Smooth muscle cell (in vitro differentiated cells): ENCODE data around the gene L1CAM. TPM values are rescaled to one million over a fixed set of nuclear protein-coding genes. Genes with fewer than 3 reads are reported as not detected.
A peak's percentile ranks its signal among the peaks of the same experiment; 100 is the strongest.

Experiments
- DNase-seq: peaks from one replicate; lab custom pipeline; 2025; ENCODE audit not compliant: unreplicated experiment; lab: John Stamatoyannopoulos, UW
- H2AFZ ChIP-seq: fragments of 200-600 bp; sonication (generic); 2 replicates; pipeline ENCODE4 v1.6.0; 2016; ENCODE audit warnings: antibody characterized with exemption, low read depth, mild to moderate bottlenecking
- H3F3A ChIP-seq: fragments of 200-600 bp; sonication (generic); 2 replicates; pipeline ENCODE4 v1.6.0; 2017; ENCODE audit warnings: antibody characterized with exemption, low read depth
- H3K27ac ChIP-seq: fragments of 200-600 bp; sonication (generic); 2 replicates; pipeline ENCODE4 v1.5.1; 2016; ENCODE audit warnings: low read depth, mild to moderate bottlenecking
- H3K27me3 ChIP-seq: fragments of 200-600 bp; sonication (generic); 2 replicates; pipeline ENCODE4 v1.6.1; 2016; ENCODE audit warnings: low read depth, mild to moderate bottlenecking
- H3K36me3 ChIP-seq: fragments of 200-600 bp; sonication (generic); 2 replicates; pipeline ENCODE4 v1.5.1; 2016; ENCODE audit warnings: low read depth
- H3K4me1 ChIP-seq: fragments of 200-600 bp; sonication (generic); 2 replicates; pipeline ENCODE4 v1.5.1; 2016; ENCODE audit warnings: low read depth
- H3K4me2 ChIP-seq: fragments of 200-600 bp; sonication (generic); 2 replicates; pipeline ENCODE4 v1.6.0; 2016; ENCODE audit warnings: mild to moderate bottlenecking
- H3K4me3 ChIP-seq: fragments of 200-600 bp; sonication (generic); 2 replicates; pipeline ENCODE4 v1.5.1; 2016; ENCODE audit warnings: mild to moderate bottlenecking
- H3K79me2 ChIP-seq: fragments of 200-600 bp; sonication (generic); 2 replicates; pipeline ENCODE4 v1.6.0; 2016; ENCODE audit warnings: low read depth, mild to moderate bottlenecking
- H3K9ac ChIP-seq: fragments of 200-600 bp; sonication (generic); 2 replicates; pipeline ENCODE4 v1.6.0; 2016; ENCODE audit warnings: low read depth
- H3K9me3 ChIP-seq: fragments of 200-600 bp; sonication (generic); replicated peaks from 2 replicates; pipeline ENCODE4 v1.5.1; 2016; ENCODE audit warnings: low read depth
- H4K20me1 ChIP-seq: fragments of 200-600 bp; sonication (generic); 2 replicates; pipeline ENCODE4 v1.6.0; 2016; ENCODE audit warnings: low read depth
- CTCF ChIP-seq: fragments of 200-600 bp; sonication (generic); IDR thresholded peaks from 2 replicates; pipeline ENCODE4 v1.5.1; 2017; ENCODE audit warnings: borderline replicate concordance, mild to moderate bottlenecking, antibody characterized with exemption; ENCODE audit not compliant: insufficient read depth, poor library complexity, severe bottlenecking
- WGBS: methylation state at CpG from one replicate; pipeline ENCODE4 v1.1.7; 2016; ENCODE audit warnings: low lambda C conversion rate; 5-methylcytosine and 5-hydroxymethylcytosine counted together
- polyA plus RNA-seq: library from polyadenylated mRNA; unstranded; fragments of >200 nt; fragmentation: Nextera tagmentation; extraction: Ambion mirVana; gene quantifications from 2 replicates; pipeline ENCODE4 v1.2.1, GENCODE V29; 2016
- total RNA-seq: library from RNA; depleted of rRNA; stranded (reverse); fragments of >200 nt; gene quantifications from 2 replicates; pipeline ENCODE4 v1.2.3, GENCODE V29; 2014

L1CAM gene
- total and polyA plus RNA-seq, 2 experiments from 2014 or later = 27.2 to 68.7 TPM

DNA sequence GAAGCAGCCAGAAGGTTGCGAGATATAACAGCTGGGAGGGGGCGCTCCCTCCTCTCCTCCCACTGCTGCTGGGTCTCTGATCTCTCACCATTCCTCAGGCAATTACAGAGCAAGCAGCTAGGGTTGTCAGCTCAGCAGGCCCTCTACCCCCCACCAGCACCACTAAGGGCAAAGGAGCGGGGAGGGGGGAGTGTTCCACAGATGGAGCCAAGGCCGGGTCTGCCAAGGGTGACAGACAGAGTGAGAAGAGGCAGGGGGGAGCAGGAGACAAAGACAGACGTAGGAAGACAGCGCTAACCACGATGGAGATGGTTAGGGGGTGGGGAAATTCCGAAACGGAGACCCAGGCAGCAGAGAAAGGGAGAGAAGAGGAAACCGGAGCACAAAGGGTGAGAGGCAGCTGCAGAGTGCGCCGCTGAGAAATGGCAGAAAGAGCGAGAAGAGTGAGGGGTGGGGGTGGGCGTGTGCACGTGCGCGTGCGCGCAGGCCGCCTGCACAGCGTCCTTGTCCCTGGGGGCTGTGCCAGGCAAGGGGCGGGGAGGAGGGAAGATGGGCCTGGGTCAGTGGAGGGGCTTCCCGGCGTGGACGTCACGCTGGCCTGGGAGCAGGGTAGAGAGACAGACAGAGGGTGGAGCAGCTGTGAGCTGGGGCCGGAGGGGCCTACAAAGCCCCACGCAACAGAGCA lies 6.9 kb downstream of the L1CAM start:
- Histone ChIP-seq H4K20me1 (peaks cover 52% of the 10 kb centered on the region), H3K27me3 (no peaks in the 10 kb centered on the region), H3K9me3 (no peaks in the 10 kb centered on the region), H3K36me3 (no peaks in the 10 kb centered on the region), H3K4me1 (peaks cover 7% of the 10 kb centered on the region), H3K4me2 (peak overlapping the region; percentile 57), H3F3A (no peaks in the 10 kb centered on the region), H2AFZ (no peak overlapping the region), H3K4me3 (no peak overlapping the region), H3K9ac (no peak overlapping the region), H3K79me2 (no peaks in the 10 kb centered on the region), H3K27ac (no peak overlapping the region)
- DNase-seq = no peak
- no peak for TF ChIP-seq CTCF
- WGBS = 38% methylated on average over 28 of the region's 28 CpGs

- DNase-seq = no peak
- no peak for TF ChIP-seq CTCF
- 44% methylated on average over 5 of the region's 5 CpGs for WGBS
- H3K79me2 ChIP-seq = no peaks in the 10 kb centered on the region
- H3K27me3 ChIP-seq = no peaks in the 10 kb centered on the region
- no peak overlapping the region for H3K27ac ChIP-seq
- H2AFZ ChIP-seq = no peak overlapping the region
- no peak overlapping the region for H3K9ac ChIP-seq
- no peaks in the 10 kb centered on the region for H3F3A ChIP-seq
- H3K4me2 ChIP-seq = no peak overlapping the region
- no peaks in the 10 kb centered on the region for H3K36me3 ChIP-seq
- peaks cover 59% of the 10 kb centered on the region for H4K20me1 ChIP-seq
- no peak overlapping the region for H3K4me3 ChIP-seq
- H3K4me1 ChIP-seq = peaks cover 7% of the 10 kb centered on the region
- no peaks in the 10 kb centered on the region for H3K9me3 ChIP-seq
These were observed 7.6 kb downstream of the L1CAM start for GRCh38 chrX:153878345-153878744.

DNA sequence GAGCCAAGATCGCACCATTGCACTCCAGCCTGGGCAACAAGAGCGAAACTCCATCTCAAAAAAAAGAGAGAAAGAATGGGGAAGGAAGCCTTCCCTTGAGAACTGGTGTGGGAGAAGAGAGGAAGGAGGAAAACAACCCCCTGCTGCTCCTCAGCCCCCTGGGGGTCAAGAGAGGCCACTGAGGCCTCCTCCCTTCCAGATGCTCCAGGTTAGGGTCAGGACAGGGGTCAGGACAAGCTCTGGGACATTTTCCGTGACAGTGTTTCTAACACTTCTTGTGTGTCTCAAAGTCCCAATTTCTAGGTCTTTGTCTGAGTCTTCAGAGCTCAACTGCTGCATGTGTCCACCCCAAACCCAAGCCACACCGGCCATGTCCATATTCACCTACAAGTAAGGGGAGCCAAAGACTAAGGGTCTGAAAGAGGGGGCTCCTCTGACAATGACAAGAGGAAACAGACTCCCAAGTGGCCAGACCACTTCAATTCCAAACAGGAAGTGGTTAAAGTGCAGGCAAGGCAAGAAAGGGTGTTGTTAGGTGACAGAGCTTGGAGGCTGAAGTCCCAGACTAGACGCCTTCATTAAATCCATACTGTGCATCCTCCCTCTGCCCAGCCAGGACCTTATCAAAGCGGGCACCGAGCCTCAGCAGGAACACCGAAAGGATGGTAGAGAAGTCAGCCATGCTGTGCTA lies 8.3 kb downstream of the L1CAM start:
- Histone ChIP-seq H3K9me3 (no peaks in the 10 kb centered on the region), H2AFZ (no peak overlapping the region), H3K4me1 (peaks cover 7% of the 10 kb centered on the region), H3K4me2 (no peak overlapping the region), H3K27ac (no peak overlapping the region), H3K27me3 (no peaks in the 10 kb centered on the region), H3K36me3 (no peaks in the 10 kb centered on the region), H4K20me1 (peaks cover 66% of the 10 kb centered on the region), H3K79me2 (no peaks in the 10 kb centered on the region), H3K4me3 (no peak overlapping the region), H3K9ac (no peak overlapping the region), H3F3A (no peaks in the 10 kb centered on the region)
- no peak for TF ChIP-seq CTCF
- 92% methylated on average over 8 of the region's 8 CpGs for WGBS
- no peak for DNase-seq

- Histone ChIP-seq H3K27ac (no peak overlapping the region), H3K4me1 (no peaks in the 10 kb centered on the region), H3K4me2 (no peak overlapping the region), H3F3A (no peaks in the 10 kb centered on the region), H3K9me3 (no peaks in the 10 kb centered on the region), H2AFZ (no peak overlapping the region), H3K27me3 (no peaks in the 10 kb centered on the region), H3K4me3 (no peak overlapping the region), H3K79me2 (no peaks in the 10 kb centered on the region), H4K20me1 (peaks cover 67% of the 10 kb centered on the region), H3K36me3 (no peaks in the 10 kb centered on the region), H3K9ac (no peak overlapping the region)
- no peak for TF ChIP-seq CTCF
- WGBS = 61% methylated on average over 3 of the region's 3 CpGs
- DNase-seq = no peak
These were observed 9.9 kb downstream of the L1CAM start for GRCh38 chrX:153876112-153876491.
